ENCODE measurements around the gene OPA1.

DNA sequence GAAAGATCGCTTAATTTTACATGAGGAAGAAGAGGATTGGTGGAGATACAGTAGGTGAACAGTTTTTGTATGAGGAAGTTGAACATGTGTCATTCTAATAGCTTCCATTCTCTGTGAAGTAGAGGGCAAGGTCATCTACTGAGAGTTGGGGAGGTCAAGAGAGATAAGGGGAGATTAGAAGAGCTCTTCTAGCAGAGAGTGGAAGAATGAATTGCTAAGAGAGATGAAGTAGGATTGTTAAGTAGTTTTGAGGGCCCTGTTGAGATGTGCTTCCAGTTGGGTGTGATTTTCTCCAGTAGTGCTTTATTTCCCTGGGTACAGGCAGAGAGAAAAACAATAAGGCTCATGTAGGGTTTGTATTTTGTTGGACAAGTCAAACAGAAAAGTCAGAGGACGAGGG, 5.2 kb downstream of the OPA1 start:
- TF ChIP-seq SIN3A (conservative IDR thresholded peaks at IDR 0.05 in 1 of 2, IDR thresholded peaks at IDR 0.05 in 1 of 2; ENCODE audit: low read depth in 1 of 2, low read length in 2 of 2) (no peak), EP300 (IDR thresholded peaks at IDR 0.05; ENCODE audit: borderline replicate concordance in 1 of 2, low read depth in 2 of 2, low read length in 2 of 2) (no peak), YY1 (IDR thresholded peaks at IDR 0.05; ENCODE audit: low read depth, low read length) (no peak), ZNF274 (IDR thresholded peaks at IDR 0.05; ENCODE audit: borderline replicate concordance, extremely low read depth, low read length) (no peak)
- TF ChIP-seq, protein P1, sequence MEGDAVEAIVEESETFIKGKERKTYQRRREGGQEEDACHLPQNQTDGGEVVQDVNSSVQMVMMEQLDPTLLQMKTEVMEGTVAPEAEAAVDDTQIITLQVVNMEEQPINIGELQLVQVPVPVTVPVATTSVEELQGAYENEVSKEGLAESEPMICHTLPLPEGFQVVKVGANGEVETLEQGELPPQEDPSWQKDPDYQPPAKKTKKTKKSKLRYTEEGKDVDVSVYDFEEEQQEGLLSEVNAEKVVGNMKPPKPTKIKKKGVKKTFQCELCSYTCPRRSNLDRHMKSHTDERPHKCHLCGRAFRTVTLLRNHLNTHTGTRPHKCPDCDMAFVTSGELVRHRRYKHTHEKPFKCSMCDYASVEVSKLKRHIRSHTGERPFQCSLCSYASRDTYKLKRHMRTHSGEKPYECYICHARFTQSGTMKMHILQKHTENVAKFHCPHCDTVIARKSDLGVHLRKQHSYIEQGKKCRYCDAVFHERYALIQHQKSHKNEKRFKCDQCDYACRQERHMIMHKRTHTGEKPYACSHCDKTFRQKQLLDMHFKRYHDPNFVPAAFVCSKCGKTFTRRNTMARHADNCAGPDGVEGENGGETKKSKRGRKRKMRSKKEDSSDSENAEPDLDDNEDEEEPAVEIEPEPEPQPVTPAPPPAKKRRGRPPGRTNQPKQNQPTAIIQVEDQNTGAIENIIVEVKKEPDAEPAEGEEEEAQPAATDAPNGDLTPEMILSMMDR (IDR thresholded peaks at IDR 0.05; ENCODE audit: control extremely low read depth in 1 of 3, insufficient read depth in 1 of 3, low read depth in 1 of 3, low read length in 3 of 3): no peak
- TF ChIP-seq, protein P2, sequence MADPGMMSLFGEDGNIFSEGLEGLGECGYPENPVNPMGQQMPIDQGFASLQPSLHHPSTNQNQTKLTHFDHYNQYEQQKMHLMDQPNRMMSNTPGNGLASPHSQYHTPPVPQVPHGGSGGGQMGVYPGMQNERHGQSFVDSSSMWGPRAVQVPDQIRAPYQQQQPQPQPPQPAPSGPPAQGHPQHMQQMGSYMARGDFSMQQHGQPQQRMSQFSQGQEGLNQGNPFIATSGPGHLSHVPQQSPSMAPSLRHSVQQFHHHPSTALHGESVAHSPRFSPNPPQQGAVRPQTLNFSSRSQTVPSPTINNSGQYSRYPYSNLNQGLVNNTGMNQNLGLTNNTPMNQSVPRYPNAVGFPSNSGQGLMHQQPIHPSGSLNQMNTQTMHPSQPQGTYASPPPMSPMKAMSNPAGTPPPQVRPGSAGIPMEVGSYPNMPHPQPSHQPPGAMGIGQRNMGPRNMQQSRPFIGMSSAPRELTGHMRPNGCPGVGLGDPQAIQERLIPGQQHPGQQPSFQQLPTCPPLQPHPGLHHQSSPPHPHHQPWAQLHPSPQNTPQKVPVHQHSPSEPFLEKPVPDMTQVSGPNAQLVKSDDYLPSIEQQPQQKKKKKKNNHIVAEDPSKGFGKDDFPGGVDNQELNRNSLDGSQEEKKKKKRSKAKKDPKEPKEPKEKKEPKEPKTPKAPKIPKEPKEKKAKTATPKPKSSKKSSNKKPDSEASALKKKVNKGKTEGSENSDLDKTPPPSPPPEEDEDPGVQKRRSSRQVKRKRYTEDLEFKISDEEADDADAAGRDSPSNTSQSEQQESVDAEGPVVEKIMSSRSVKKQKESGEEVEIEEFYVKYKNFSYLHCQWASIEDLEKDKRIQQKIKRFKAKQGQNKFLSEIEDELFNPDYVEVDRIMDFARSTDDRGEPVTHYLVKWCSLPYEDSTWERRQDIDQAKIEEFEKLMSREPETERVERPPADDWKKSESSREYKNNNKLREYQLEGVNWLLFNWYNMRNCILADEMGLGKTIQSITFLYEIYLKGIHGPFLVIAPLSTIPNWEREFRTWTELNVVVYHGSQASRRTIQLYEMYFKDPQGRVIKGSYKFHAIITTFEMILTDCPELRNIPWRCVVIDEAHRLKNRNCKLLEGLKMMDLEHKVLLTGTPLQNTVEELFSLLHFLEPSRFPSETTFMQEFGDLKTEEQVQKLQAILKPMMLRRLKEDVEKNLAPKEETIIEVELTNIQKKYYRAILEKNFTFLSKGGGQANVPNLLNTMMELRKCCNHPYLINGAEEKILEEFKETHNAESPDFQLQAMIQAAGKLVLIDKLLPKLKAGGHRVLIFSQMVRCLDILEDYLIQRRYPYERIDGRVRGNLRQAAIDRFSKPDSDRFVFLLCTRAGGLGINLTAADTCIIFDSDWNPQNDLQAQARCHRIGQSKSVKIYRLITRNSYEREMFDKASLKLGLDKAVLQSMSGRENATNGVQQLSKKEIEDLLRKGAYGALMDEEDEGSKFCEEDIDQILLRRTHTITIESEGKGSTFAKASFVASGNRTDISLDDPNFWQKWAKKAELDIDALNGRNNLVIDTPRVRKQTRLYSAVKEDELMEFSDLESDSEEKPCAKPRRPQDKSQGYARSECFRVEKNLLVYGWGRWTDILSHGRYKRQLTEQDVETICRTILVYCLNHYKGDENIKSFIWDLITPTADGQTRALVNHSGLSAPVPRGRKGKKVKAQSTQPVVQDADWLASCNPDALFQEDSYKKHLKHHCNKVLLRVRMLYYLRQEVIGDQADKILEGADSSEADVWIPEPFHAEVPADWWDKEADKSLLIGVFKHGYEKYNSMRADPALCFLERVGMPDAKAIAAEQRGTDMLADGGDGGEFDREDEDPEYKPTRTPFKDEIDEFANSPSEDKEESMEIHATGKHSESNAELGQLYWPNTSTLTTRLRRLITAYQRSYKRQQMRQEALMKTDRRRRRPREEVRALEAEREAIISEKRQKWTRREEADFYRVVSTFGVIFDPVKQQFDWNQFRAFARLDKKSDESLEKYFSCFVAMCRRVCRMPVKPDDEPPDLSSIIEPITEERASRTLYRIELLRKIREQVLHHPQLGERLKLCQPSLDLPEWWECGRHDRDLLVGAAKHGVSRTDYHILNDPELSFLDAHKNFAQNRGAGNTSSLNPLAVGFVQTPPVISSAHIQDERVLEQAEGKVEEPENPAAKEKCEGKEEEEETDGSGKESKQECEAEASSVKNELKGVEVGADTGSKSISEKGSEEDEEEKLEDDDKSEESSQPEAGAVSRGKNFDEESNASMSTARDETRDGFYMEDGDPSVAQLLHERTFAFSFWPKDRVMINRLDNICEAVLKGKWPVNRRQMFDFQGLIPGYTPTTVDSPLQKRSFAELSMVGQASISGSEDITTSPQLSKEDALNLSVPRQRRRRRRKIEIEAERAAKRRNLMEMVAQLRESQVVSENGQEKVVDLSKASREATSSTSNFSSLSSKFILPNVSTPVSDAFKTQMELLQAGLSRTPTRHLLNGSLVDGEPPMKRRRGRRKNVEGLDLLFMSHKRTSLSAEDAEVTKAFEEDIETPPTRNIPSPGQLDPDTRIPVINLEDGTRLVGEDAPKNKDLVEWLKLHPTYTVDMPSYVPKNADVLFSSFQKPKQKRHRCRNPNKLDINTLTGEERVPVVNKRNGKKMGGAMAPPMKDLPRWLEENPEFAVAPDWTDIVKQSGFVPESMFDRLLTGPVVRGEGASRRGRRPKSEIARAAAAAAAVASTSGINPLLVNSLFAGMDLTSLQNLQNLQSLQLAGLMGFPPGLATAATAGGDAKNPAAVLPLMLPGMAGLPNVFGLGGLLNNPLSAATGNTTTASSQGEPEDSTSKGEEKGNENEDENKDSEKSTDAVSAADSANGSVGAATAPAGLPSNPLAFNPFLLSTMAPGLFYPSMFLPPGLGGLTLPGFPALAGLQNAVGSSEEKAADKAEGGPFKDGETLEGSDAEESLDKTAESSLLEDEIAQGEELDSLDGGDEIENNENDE (IDR thresholded peaks at IDR 0.05; ENCODE audit: insufficient replicate concordance, low read length): no peak

Measured in H1 (cell line).